ENCODE results near the gene SPATA31A3. TPM values are rescaled to one million over a fixed set of nuclear protein-coding genes. Genes with fewer than 3 reads are reported as not detected.

The SPATA31A3 gene
- total RNA-seq = not detected in 2 replicates

GRCh38 chr9:66992450-66992849 is at the start of gene SPATA31A3:
SPATA31A3 (minus strand) TSS chr9:66992550; CDS start chr9:66992521, 29 bp downstream.

Other genes starting within 250 kb of the SPATA31A3 start
- gene ZNF658, start 91.8 kb downstream of the SPATA31A3 start, total RNA-seq = 2.4 TPM in 2 replicates